ENCODE data around the gene COL6A2. TPM values are rescaled to one million over a fixed set of nuclear protein-coding genes. Genes with fewer than 3 reads are reported as not detected.
A peak's percentile ranks its signal among the peaks of the same experiment; 100 is the strongest.

The COL6A2 gene
- total and polyA plus RNA-seq, 2 of the 13 experiments (the other 11 are each of a cell fraction or from before 2014, with no cell fraction given) = 0.07 to 0.41 TPM

- TF ChIP-seq TOPORS (CRISPR knock-in tag; IDR thresholded peaks at IDR 0.05) (no peak), ZNF556 (CRISPR knock-in tag; IDR thresholded peaks at IDR 0.05; ENCODE audit: borderline replicate concordance) (peak; percentile 32; the same call in 1 of the 2 replicates), FOXO1 (CRISPR knock-in tag; IDR thresholded peaks at IDR 0.05) (peak; percentile 8; the same call in 1 of the 2 replicates), PRDM4 (CRISPR knock-in tag; IDR thresholded peaks at IDR 0.05; ENCODE audit: borderline replicate concordance) (no peak), ARNTL (CRISPR knock-in tag; IDR thresholded peaks at IDR 0.05) (peak; percentile 99), YEATS4 (CRISPR knock-in tag; IDR thresholded peaks at IDR 0.05; ENCODE audit: borderline replicate concordance) (peak; percentile 76; the same call in 1 of the 2 replicates), HOXD1 (CRISPR knock-in tag; IDR thresholded peaks at IDR 0.05) (no peak), ZBED4 (CRISPR knock-in tag; IDR thresholded peaks at IDR 0.05; ENCODE audit: borderline replicate concordance) (no peak), MEIS1 (CRISPR knock-in tag; IDR thresholded peaks at IDR 0.05; ENCODE audit: borderline replicate concordance) (no peak), BORCS8-MEF2B (CRISPR knock-in tag; IDR thresholded peaks at IDR 0.05) (peak; percentile 86), ZNF264 (CRISPR knock-in tag; IDR thresholded peaks at IDR 0.05) (peak; percentile 57; the same call in 1 of the 2 replicates), MNT (IDR thresholded peaks at IDR 0.05) (peak; percentile 99), ZNF30 (CRISPR knock-in tag; IDR thresholded peaks at IDR 0.05) (peak; percentile 87; the same call in 1 of the 2 replicates), PATZ1 (CRISPR knock-in tag; IDR thresholded peaks at IDR 0.05) (peak; percentile 60; the same call in 1 of the 2 replicates), ATF6 (CRISPR knock-in tag; conservative IDR thresholded peaks at IDR 0.05) (no peak)
Measured at GRCh38 chr21:46155514-46156377, 57.8 kb downstream of the COL6A2 start, which contains the start of gene FTCD (continued).
